ENCODE data around the gene LAMA1. TPM values are rescaled to one million over a fixed set of nuclear protein-coding genes. Genes with fewer than 3 reads are reported as not detected.
A peak's percentile ranks its signal among the peaks of the same experiment; 100 is the strongest.
"Not testable (repeated sequence)": the region's sequence is repeated elsewhere in the genome, so short reads cannot be mapped to it uniquely, and the experiment has no call there.

Gene LAMA1
- total RNA-seq, 1 donor from 2014 or later: 4.5 TPM

DNA sequence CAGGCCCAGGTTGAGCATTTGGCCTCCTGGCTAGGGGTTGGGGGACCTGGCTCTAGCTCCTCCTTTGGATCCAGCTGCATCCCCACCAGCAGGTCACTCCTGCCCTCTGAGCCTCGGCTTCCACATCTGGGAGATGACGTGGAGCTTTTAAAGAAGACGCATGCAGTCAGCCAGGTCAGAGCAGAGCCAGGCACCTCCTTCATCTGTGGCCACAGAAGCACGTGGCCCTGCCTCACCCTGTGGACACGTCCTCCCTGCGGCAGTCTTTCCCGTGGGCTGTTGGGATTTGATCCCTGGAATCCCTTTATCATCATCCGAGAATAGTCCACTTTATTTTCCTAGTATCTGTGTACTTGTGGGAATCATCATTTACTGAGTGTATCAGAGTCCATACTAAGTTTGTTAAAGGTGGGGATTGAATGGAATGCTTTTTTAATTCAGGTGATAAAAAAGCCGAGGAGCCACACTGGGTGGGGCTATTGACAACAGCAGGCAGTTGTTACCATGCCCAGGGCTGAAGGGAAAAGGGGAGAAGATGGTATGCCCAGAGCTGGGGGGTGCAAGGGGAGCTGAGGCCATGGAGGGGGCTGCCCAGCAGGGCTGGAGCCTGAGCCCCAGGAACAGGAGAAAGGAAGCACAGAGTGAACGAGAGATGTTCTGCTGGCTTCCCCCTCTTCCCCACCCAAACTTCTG, 170.1 kb downstream of the LAMA1 start:
- DNase-seq: no peak

DNA sequence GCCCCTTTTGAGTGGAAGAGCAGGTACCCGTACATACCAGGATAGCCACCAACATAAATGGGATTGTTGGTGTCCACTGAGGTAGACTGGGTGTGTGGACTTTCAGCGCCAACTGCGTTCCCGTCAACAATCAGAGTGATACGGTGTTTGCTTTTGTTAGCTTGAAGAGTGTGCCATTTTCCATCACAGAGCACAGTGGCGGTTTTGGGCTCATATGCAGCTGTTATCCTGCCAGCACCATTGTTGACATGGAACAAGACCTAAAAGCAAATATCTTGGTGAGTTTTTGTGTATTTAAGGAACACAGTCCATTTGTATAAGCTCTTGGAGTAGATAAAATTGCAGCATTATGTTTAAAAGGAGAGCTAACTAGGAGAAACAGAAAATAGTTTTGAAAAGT, 174.5 kb downstream of the LAMA1 start:
- DNase-seq: no peak

GRCh38 chr18:6942742-6943141, 174.9 kb downstream of the LAMA1 start:
- no peak for DNase-seq

- peak; percentile 39 for DNase-seq
Observed at GRCh38 chr18:6941996-6942395, 175.6 kb downstream of the LAMA1 start.

DNA sequence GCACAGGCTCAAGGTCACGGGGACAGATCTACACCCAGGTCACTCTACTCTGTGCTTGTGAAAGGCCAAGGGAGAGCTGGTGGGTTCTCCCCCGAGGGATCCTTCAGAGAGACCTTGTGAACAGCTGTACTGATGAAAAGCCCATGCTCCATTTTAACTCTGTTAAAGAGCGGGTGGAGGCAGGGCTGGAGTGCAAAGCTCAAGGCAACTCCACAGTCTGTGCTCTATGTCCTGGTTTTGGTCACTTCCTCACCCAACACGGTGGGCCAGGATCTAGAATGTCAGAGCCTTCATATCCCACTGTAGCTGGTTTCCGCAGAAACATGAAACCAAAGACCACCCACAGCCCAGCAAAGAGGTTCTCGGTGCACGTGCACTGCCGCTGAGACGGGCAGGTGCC, 177.1 kb downstream of the LAMA1 start:
- DNase-seq: no peak

DNA sequence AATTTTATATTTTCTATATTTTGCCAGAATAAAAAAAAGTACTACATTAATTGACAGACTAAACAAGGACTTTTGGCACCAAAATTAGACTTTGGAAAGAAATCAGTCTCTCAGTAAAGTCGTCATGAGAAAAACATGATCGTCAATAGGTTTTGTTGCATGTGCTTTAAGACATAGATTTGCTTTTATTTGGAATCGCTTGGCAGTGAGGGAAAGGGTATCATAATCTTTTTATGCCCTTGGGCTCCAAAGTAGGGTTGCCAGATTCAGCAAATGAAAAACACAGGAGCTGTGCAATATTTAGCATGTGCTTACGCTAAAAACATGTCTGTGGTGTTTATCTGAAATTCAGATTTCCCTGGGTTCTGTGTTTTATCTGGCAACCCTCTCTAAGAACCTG, 177.6 kb downstream of the LAMA1 start:
- peak; percentile 51 for DNase-seq

DNA sequence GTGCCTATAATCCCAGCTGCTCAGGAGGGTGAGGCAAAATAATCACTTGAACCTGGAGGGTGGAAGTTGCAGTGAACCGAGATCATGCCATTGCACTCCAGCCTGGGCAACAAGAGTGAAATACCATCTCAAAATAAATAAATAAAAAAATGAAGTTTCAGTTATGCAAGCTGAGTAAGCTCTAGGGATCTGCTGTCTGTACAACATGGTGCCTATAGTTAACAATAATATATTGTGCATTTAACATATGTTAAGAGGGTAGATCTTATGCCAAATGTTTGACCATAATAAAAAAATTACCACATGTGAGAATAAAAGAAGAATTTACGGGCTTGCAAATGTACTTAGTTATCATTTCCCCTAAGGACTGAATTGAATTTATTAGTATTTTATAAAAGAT, 179.2 kb downstream of the LAMA1 start:
- not testable (repeated sequence) for DNase-seq

GRCh38 chr18:6938003-6938402, 179.6 kb downstream of the LAMA1 start:
- no peak for DNase-seq

DNA sequence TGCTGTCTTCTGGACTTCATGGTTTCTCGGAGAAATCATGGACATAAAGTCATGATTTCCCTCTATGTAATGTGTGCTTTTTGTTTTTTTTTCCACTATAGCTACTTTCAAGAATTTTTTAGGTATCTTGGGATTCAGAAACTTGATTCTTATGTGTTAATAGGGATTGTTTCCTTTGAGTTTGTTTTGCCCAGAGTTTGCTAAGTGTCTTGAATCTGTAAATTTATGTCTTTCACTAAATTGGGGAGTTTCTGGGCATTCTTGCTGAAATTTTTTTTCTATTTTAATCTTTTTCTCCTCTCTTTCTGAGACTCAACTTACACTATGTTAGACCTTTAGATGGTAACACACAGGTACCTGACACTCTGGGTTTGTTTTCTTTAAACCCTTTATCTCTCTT, 182.7 kb downstream of the LAMA1 start:
- DNase-seq: no peak

DNA sequence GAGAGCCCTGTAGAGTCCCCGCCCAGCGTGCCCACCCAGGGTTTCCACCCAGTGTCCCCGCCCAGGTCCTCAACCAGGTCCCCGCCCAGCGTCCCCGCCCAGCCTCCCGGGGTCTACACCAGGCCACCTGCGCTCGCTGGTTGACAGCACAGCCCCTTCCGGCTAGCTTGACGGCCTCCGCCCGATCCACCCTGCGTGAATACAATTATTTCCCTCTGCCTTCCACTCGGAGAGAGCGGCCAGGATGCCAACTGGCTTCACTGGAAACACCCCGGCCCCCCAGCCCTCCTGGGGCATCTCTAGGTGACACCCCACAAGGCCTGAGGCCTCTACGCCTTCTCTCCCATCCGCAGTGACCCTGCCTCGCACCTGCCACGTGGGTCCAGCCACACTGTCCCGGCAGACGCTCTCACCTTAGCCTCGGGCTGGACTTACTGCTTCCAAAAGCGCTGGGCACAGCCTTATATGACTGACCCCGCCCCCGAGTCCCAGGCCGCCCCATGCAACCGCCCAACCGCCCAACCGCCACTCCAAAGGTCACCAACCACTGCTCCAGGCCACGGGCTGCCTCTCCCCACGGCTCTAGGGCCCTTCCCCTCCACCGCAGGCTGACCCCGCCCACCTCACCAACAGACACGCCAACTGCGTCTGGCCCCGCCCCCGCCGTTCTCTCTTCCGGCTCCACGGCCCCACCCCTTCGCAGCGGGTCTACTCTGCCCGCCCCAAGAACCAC, 188.1 kb downstream of the LAMA1 start:
- DNase-seq: no peak

- no peak for DNase-seq
Observed at GRCh38 chr18:6928359-6928758, 189.2 kb downstream of the LAMA1 start.

- DNase-seq: no peak
Observed at GRCh38 chr18:6927153-6927552, 190.4 kb downstream of the LAMA1 start.

- no peak for DNase-seq
Observed at GRCh38 chr18:6923220-6923619, 194.4 kb downstream of the LAMA1 start.

- no peak for DNase-seq
Observed at GRCh38 chr18:6921571-6921970, 196.0 kb downstream of the LAMA1 start.

GRCh38 chr18:6920099-6920955, 197.3 kb downstream of the LAMA1 start:
- peak; percentile 86 for DNase-seq

DNA sequence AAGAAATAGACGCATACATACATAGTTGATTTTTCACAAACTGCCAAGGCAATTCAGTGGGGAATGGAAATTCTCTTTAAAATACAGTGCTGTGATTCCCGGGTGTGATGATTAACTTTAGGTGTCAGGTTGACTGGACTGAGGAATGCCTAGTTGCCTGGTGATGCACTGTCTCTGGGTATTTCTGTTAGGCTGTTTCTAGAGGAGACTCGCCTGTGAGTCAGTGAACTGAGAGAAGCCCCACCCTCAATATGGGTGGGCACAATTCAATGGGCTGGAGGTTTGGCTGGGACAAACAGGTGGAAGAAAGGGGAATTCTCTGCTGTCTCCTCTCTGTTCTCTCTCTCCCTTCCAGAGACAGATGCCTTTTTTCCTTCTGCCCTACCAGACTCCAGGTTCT, 200.5 kb downstream of the LAMA1 start:
- no peak for DNase-seq

- DNase-seq: no peak
Observed at GRCh38 chr18:6901286-6901926, 216.2 kb downstream of the LAMA1 start.

DNA sequence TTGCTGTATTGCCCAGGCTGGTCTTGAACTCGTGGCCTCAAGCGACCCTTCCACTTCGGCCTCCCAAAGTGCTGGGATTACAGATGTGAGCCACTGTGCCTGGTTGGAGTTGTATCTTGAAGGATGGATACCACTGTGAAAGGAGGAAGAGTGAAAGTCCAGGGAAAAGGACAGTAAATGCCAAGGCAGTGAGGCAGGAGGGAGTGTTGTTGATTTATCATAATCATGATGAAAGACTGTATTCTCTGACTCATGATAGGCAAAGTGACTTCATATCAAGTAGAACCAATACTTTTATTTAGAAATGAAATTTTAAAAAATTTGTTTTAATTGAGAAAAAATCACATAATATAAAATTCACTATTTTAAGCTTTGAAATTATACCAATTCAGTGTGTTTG, 225.8 kb downstream of the LAMA1 start:
- no peak for DNase-seq

Measured in tongue (tissue), 2 donors.